Stimulated activated CD4-positive, alpha-beta T cell treated with anti-CD3 and anti-CD28 coated beads, Interleukin-12 subunit alpha, Interleukin-12 subunit beta, amount 100 ng/mL, for 48 hours (primary cell): ENCODE measurements around the gene LRRC74B.
A peak's percentile ranks its signal among the peaks of the same experiment; 100 is the strongest.

ENCODE experiments used
- DNase-seq, 3 donors: peaks; one replicate each; pipeline ENCODE4 v3.0.0-alpha.2; 2020; ENCODE audit warnings: low read depth in 2 of 3, low spot score in 1 of 3

LRRC74B gene

GRCh38 chr22:21014202-21014725, 31.5 kb upstream of the LRRC74B start:
- peak; percentile 74 to 86 (median 75) for DNase-seq

- no peak for DNase-seq
Observed at GRCh38 chr22:21014726-21015465, 30.9 kb upstream of the LRRC74B start, which contains the start of gene P2RX6. P2RX6 (plus strand) TSS chr22:21015165; CDS start chr22:21015175, 10 bp downstream.

GRCh38 chr22:21015466-21016006, 30.2 kb upstream of the LRRC74B start:
- DNase-seq, result no peak

- DNase-seq, result no peak
Observed at GRCh38 chr22:21016644-21017420, 28.9 kb upstream of the LRRC74B start.

GRCh38 chr22:21018314-21018713, 27.4 kb upstream of the LRRC74B start:
- no peak for DNase-seq

- no peak for DNase-seq
Observed at GRCh38 chr22:21020802-21021429, 24.8 kb upstream of the LRRC74B start.

- DNase-seq, result no peak
Observed at GRCh38 chr22:21022507-21022906, 23.2 kb upstream of the LRRC74B start.

- DNase-seq, result no peak
Observed at GRCh38 chr22:21022955-21023614, 22.7 kb upstream of the LRRC74B start.

- no peak for DNase-seq
Observed at GRCh38 chr22:21025266-21025665, 20.5 kb upstream of the LRRC74B start.

GRCh38 chr22:21025763-21026755, 19.7 kb upstream of the LRRC74B start:
- no peak for DNase-seq

- DNase-seq, result no peak
Observed at GRCh38 chr22:21026783-21027692, 18.7 kb upstream of the LRRC74B start.

- no peak for DNase-seq
Observed at GRCh38 chr22:21028277-21029251, 17.2 kb upstream of the LRRC74B start.

- DNase-seq, result no peak
Observed at GRCh38 chr22:21029486-21030025, 16.2 kb upstream of the LRRC74B start.

GRCh38 chr22:21030032-21030431, 15.7 kb upstream of the LRRC74B start:
- DNase-seq, result no peak

GRCh38 chr22:21030621-21031544, 14.9 kb upstream of the LRRC74B start:
- no peak for DNase-seq

GRCh38 chr22:21031545-21032036, 14.2 kb upstream of the LRRC74B start:
- no peak for DNase-seq
